Small intestine (tissue), 7 donors: Measurements from ENCODE around the gene LRCH1. TPM values are rescaled to one million over a fixed set of nuclear protein-coding genes. Genes with fewer than 3 reads are reported as not detected.
A peak's percentile ranks its signal among the peaks of the same experiment; 100 is the strongest.

ENCODE experiments used
- DNase-seq, 2 donors: peaks; one replicate each; pipeline versions ENCODE4 v3.0.0 to v3.0.0-alpha.2; 2013
- FAIRE-seq: peaks from 2 replicates; lab custom pipeline; 2012; peaks lifted over from hg19 to GRCh38; lab: Jason Lieb, UNC
- H3K27ac ChIP-seq, 3 donors: one replicate each; pipeline ENCODE4 v1.5.1; 2013; ENCODE audit warnings: low read length in 2 of 3, mild to moderate bottlenecking in 2 of 3, control low read depth in 1 of 3, inconsistent platforms in 1 of 3, low read depth in 1 of 3, moderate library complexity in 1 of 3
- H3K27me3 ChIP-seq, 3 donors: one replicate each; pipeline ENCODE4 v1.6.1; 2013; ENCODE audit warnings: low read length in 3 of 3, inconsistent platforms in 1 of 3; ENCODE audit not compliant: control insufficient read depth in 3 of 3, insufficient read depth in 3 of 3
- H3K36me3 ChIP-seq, 3 donors: one replicate each; pipeline ENCODE4 v1.6.1; 2013; ENCODE audit warnings: low read length in 3 of 3, inconsistent platforms in 1 of 3, low read depth in 1 of 3, mild to moderate bottlenecking in 1 of 3, moderate library complexity in 1 of 3; ENCODE audit not compliant: control insufficient read depth in 3 of 3, insufficient read depth in 2 of 3
- H3K4me1 ChIP-seq, 3 donors: one replicate each; pipeline ENCODE4 v1.6.1; 2013; ENCODE audit warnings: low read length in 2 of 3, inconsistent platforms in 1 of 3, low read depth in 1 of 3, mild to moderate bottlenecking in 1 of 3, moderate library complexity in 1 of 3; ENCODE audit not compliant: control insufficient read depth in 3 of 3, insufficient read depth in 2 of 3
- H3K4me3 ChIP-seq, 3 donors: one replicate each; pipeline ENCODE4 v1.5.1; 2013; ENCODE audit warnings: low read length in 3 of 3, control low read depth in 1 of 3, inconsistent platforms in 1 of 3, low read depth in 1 of 3, mild to moderate bottlenecking in 1 of 3, moderate library complexity in 1 of 3
- H3K9me3 ChIP-seq, 2 donors: one replicate each; pipeline ENCODE4 v1.6.1; 2013; ENCODE audit warnings: low read depth in 1 of 2, low read length in 1 of 2; ENCODE audit not compliant: control insufficient read depth in 2 of 2, insufficient read depth in 1 of 2
- WGBS, 3 donors: extraction: QIAGEN DNeasy Blood & Tissue Kit; methylation state at CpG; one replicate each; pipeline ENCODE4 v1.1.7; 2013; 5-methylcytosine and 5-hydroxymethylcytosine counted together
- polyA plus RNA-seq, 4 donors: library from polyadenylated mRNA; stranded (reverse) in 3 of 4; unstranded in 1 of 4; fragments of 200-250 nt in 3 of 4; fragments of 120-200 nt in 1 of 4; gene quantifications; one replicate each; pipeline versions ENCODE4 v1.2.1 to v1.2.3, GENCODE V29; 2013
- donor health status: healthy with polysubstance abuse.
- donor health status: control.
- donor health status: control.
- donor health status: Bipolar disorder and iron deficiency.
- donor health status: healthy.

The LRCH1 gene
- polyA plus RNA-seq, 4 donors = 6.9 to 10.9 (median 7.0) TPM

- DNase-seq (no peak), FAIRE-seq (no peak)
- H3K4me3 ChIP-seq = no peak overlapping the region
- H3K27me3 ChIP-seq = no peaks in the 10 kb centered on the region
- H3K4me1 ChIP-seq = peaks cover 2 to 20% (median 8%) of the 10 kb centered on the region in 3 donors
- H3K9me3 ChIP-seq = no peaks in the 10 kb centered on the region
- peak overlapping the region in 1 of 3 donors; percentile 3 for H3K27ac ChIP-seq
- WGBS, 3 donors = 58 to 82% (median 77%) methylated on average over 6 of the region's 6 CpGs
- H3K36me3 ChIP-seq = no peaks in the 10 kb centered on the region
These were observed 42.3 kb downstream of the LRCH1 start for GRCh38 chr13:46595136-46595884.

- 76 to 87% (median 81%) methylated on average over 1 of the region's 1 CpG for WGBS, 3 donors
- no peak for DNase-seq
- H3K27me3 ChIP-seq = no peaks in the 10 kb centered on the region
- no peaks in the 10 kb centered on the region for H3K9me3 ChIP-seq
- H3K4me3 ChIP-seq = no peak overlapping the region
- no peaks in the 10 kb centered on the region for H3K36me3 ChIP-seq
- peaks cover 2 to 20% (median 12%) of the 10 kb centered on the region in 3 donors for H3K4me1 ChIP-seq
- FAIRE-seq = no peak
- no peak overlapping the region for H3K27ac ChIP-seq
These were observed 42.9 kb downstream of the LRCH1 start for GRCh38 chr13:46595885-46596275.

- Histone ChIP-seq H3K27me3 (no peaks in the 10 kb centered on the region), H3K27ac (peak overlapping the region in 1 of 3 donors; percentile 3), H3K9me3 (no peaks in the 10 kb centered on the region), H3K4me1 (peaks cover 3 to 21% (median 18%) of the 10 kb centered on the region in 3 donors), H3K36me3 (no peaks in the 10 kb centered on the region), H3K4me3 (no peak overlapping the region)
- no peak for DNase-seq
- FAIRE-seq = no peak
- WGBS, 3 donors = 87 to 94% (median 90%) methylated on average over 6 of the region's 6 CpGs
These were observed 43.5 kb downstream of the LRCH1 start for GRCh38 chr13:46596466-46596865.

- H3K27ac ChIP-seq = peak overlapping the region in 1 of 3 donors; percentile 29
- FAIRE-seq (no peak), DNase-seq (no peak)
- no peaks in the 10 kb centered on the region for H3K36me3 ChIP-seq
- H3K4me1 ChIP-seq = peaks cover 9 to 34% (median 27%) of the 10 kb centered on the region in 3 donors
- no peak overlapping the region for H3K4me3 ChIP-seq
- WGBS, 3 donors = 71 to 92% (median 85%) methylated on average over 7 of the region's 7 CpGs
- H3K27me3 ChIP-seq = no peaks in the 10 kb centered on the region
- H3K9me3 ChIP-seq = no peaks in the 10 kb centered on the region
These were observed 45.3 kb downstream of the LRCH1 start for GRCh38 chr13:46598140-46598819.

GRCh38 chr13:46598820-46599180 lies 45.8 kb downstream of the LRCH1 start:
- Histone ChIP-seq H3K27ac (no peak overlapping the region), H3K4me1 (peaks cover 9 to 33% (median 27%) of the 10 kb centered on the region in 3 donors)

GRCh38 chr13:46600943-46601311 lies 48.0 kb downstream of the LRCH1 start:
- H3K9me3 ChIP-seq = no peaks in the 10 kb centered on the region
- H3K4me3 ChIP-seq = no peak overlapping the region
- DNase-seq (no peak), FAIRE-seq (no peak)
- no peaks in the 10 kb centered on the region for H3K27me3 ChIP-seq
- WGBS, 3 donors = 88 to 96% (median 95%) methylated on average over 3 of the region's 3 CpGs
- H3K36me3 ChIP-seq = no peaks in the 10 kb centered on the region
- peak overlapping the region in 2 of 3 donors; percentile 7 to 50 for H3K27ac ChIP-seq
- peaks cover 16 to 40% (median 35%) of the 10 kb centered on the region in 3 donors for H3K4me1 ChIP-seq

More at GRCh38 chr13:46598820-46599180, 45.8 kb downstream of the LRCH1 start:
- DNase-seq (no peak), FAIRE-seq (no peak)
- Histone ChIP-seq H3K4me3 (no peak overlapping the region), H3K9me3 (no peaks in the 10 kb centered on the region), H3K36me3 (no peaks in the 10 kb centered on the region), H3K27me3 (no peaks in the 10 kb centered on the region)
- WGBS, 3 donors = 71 to 92% (median 74%) methylated on average over 2 of the region's 2 CpGs

GRCh38 chr13:46602531-46602930 lies 49.6 kb downstream of the LRCH1 start:
- Histone ChIP-seq H3K27ac (no peak overlapping the region), H3K4me3 (no peak overlapping the region), H3K4me1 (peaks cover 19 to 52% (median 40%) of the 10 kb centered on the region in 3 donors), H3K36me3 (no peaks in the 10 kb centered on the region), H3K9me3 (no peaks in the 10 kb centered on the region), H3K27me3 (no peaks in the 10 kb centered on the region)
- WGBS, 3 donors = 75 to 80% (median 78%) methylated on average over 4 of the region's 4 CpGs
- no peak for FAIRE-seq
- no peak for DNase-seq

GRCh38 chr13:46603165-46603603 lies 50.2 kb downstream of the LRCH1 start:
- WGBS, 3 donors = 68 to 75% (median 69%) methylated on average over 4 of the region's 4 CpGs
- H3K4me3 ChIP-seq = no peak overlapping the region
- H3K36me3 ChIP-seq = no peaks in the 10 kb centered on the region
- no peaks in the 10 kb centered on the region for H3K27me3 ChIP-seq
- DNase-seq = no peak
- FAIRE-seq = no peak
- H3K4me1 ChIP-seq = peaks cover 19 to 56% (median 42%) of the 10 kb centered on the region in 3 donors
- no peaks in the 10 kb centered on the region for H3K9me3 ChIP-seq
- H3K27ac ChIP-seq = no peak overlapping the region
